OCI-LY7 (cell line): ENCODE data around the gene SPOCK1.
"Not testable (repeated sequence)": the region's sequence is repeated elsewhere in the genome, so short reads cannot be mapped to it uniquely, and the experiment has no call there.

Experiments
- CTCF ChIP-seq: fragments of 200-600 bp; sonication (generic); conservative IDR thresholded peaks from 2 replicates; pipeline ENCODE4 v1.5.1; 2014; ENCODE audit warnings: mild to moderate bottlenecking, antibody characterized with exemption, low read length, moderate library complexity, mixed read lengths
- EZH2phosphoT487 ChIP-seq: fragments of 200-600 bp; sonication (generic); IDR thresholded peaks from 2 replicates; pipeline ENCODE4 v1.6.1; 2018; ENCODE audit warnings: low read depth, borderline replicate concordance, mild to moderate bottlenecking, mixed run types, antibody characterized with exemption, low read length, moderate library complexity, mixed read lengths

GRCh38 chr5:137535449-137535848 is 36.3 kb upstream of the SPOCK1 start:
- not testable (repeated sequence) for TF ChIP-seq CTCF, EZH2phosphoT487
